SK-N-SH (cell line): ENCODE results near the gene CRTC1. TPM values are rescaled to one million over a fixed set of nuclear protein-coding genes. Genes with fewer than 3 reads are reported as not detected.

Experiments used
- CTCF ChIA-PET: fragments of 300-600, 350-600 bp; formaldehyde crosslinking; extraction: SDS; loops from one replicate; lab custom pipeline; 2021; lab: Yijun Ruan, JAX
- POLR2A ChIA-PET: fragments of 350-600 bp; sonication (Branson Sonifier 250); formaldehyde crosslinking; extraction: SDS; loops from one replicate; lab custom pipeline; 2020; ENCODE audit warnings: antibody characterized with exemption, inconsistent platforms; lab: Yijun Ruan, JAX
- DNase-seq: peaks from one replicate; pipeline ENCODE4 v3.0.0; 2012
- H2AFZ ChIP-seq: fragments of 200-600 bp; sonication (generic); 2 replicates; pipeline ENCODE4 v1.8.1; 2016; ENCODE audit warnings: antibody characterized with exemption, mild to moderate bottlenecking, low read depth
- H3F3A ChIP-seq: fragments of 200-600 bp; sonication (generic); replicated peaks from 2 replicates; pipeline ENCODE3; 2016; ENCODE audit warnings: antibody characterized with exemption, mild to moderate bottlenecking; ENCODE audit not compliant: insufficient read depth
- H3K27ac ChIP-seq, 2 experiments: fragments of 200-500 bp in 1 of 2; fragments of 200-600 bp in 1 of 2; sonication (Bioruptor generic) in 1 of 2; sonication (generic), shearing (Covaris generic) in 1 of 2; 2 replicates each; pipeline versions ENCODE4 v1.5.1 to v1.6.1; 2014 to 2016; ENCODE audit warnings: low read depth in 2 of 2, inconsistent platforms in 1 of 2, low read length in 1 of 2, mild to moderate bottlenecking in 1 of 2, mixed read lengths in 1 of 2
- H3K27me3 ChIP-seq: fragments of 200-600 bp; sonication (generic), shearing (Covaris generic); 2 replicates; pipeline ENCODE4 v1.6.1; 2016; ENCODE audit warnings: mixed run types; ENCODE audit not compliant: insufficient read depth
- H3K36me3 ChIP-seq, 2 experiments: fragments of 200-500 bp in 1 of 2; fragments of 200-600 bp in 1 of 2; sonication (Bioruptor generic) in 1 of 2; sonication (generic) in 1 of 2; replicated peaks in 1 of 2; 2 replicates each; pipeline versions ENCODE3 to v1.5.1; 2014 to 2016; ENCODE audit warnings: low read length in 1 of 2, mild to moderate bottlenecking in 1 of 2; ENCODE audit not compliant: insufficient read depth in 2 of 2, control insufficient read depth in 1 of 2
- H3K4me1 ChIP-seq, 2 experiments: fragments of 200-500 bp in 1 of 2; fragments of 200-600 bp in 1 of 2; sonication (Bioruptor generic) in 1 of 2; sonication (generic), shearing (Covaris generic) in 1 of 2; 2 replicates each; pipeline versions ENCODE4 v1.5.1 to v1.6.1; 2014 to 2016; ENCODE audit warnings: low read depth in 1 of 2, low read length in 1 of 2, mixed run types in 1 of 2; ENCODE audit not compliant: insufficient read depth in 2 of 2, control insufficient read depth in 1 of 2
- H3K4me2 ChIP-seq: fragments of 200-600 bp; sonication (generic), shearing (Covaris generic); 2 replicates; pipeline ENCODE4 v1.6.1; 2017; ENCODE audit warnings: mixed run types
- H3K4me3 ChIP-seq, 2 experiments: fragments of 200-500 bp in 1 of 2; fragments of 200-600 bp in 1 of 2; sonication (Bioruptor generic) in 1 of 2; sonication (generic), shearing (Covaris generic) in 1 of 2; 2 replicates each; pipeline versions ENCODE4 v1.5.1 to v1.8.1; 2014 to 2016; ENCODE audit warnings: low read depth in 2 of 2, inconsistent platforms in 1 of 2, low read length in 1 of 2, mild to moderate bottlenecking in 1 of 2, mixed read lengths in 1 of 2, moderate library complexity in 1 of 2
- H3K79me2 ChIP-seq: fragments of 200-600 bp; sonication (generic); 2 replicates; pipeline ENCODE4 v1.8.1; 2017; ENCODE audit warnings: mild to moderate bottlenecking; ENCODE audit not compliant: insufficient read depth
- H3K9ac ChIP-seq: fragments of 200-600 bp; sonication (generic); 2 replicates; pipeline ENCODE4 v1.6.1; 2017; ENCODE audit warnings: mixed run types
- H3K9me2 ChIP-seq: fragments of 200-600 bp; sonication (generic); 2 replicates; pipeline ENCODE4 v1.6.1; 2017; ENCODE audit warnings: mixed run types
- H3K9me3 ChIP-seq: fragments of 200-600 bp; sonication (generic); 2 replicates; pipeline ENCODE4 v1.6.1; 2017; ENCODE audit warnings: mixed run types, mild to moderate bottlenecking, moderate library complexity
- H4K20me1 ChIP-seq: fragments of 200-600 bp; sonication (generic); 2 replicates; pipeline ENCODE4 v1.6.1; 2017; ENCODE audit warnings: mild to moderate bottlenecking, mixed run types; ENCODE audit not compliant: insufficient read depth
- CHD2 ChIP-seq: fragments of 150-350 bp; IDR thresholded peaks from 2 replicates; pipeline ENCODE4 v1.6.1; 2018; ENCODE audit warnings: low read length; ENCODE audit not compliant: partially characterized antibody
- GABPA ChIP-seq: IDR thresholded peaks from 2 replicates; pipeline ENCODE4 v1.4.0; 2012; ENCODE audit warnings: low read depth, mild to moderate bottlenecking
- GATA2 ChIP-seq: sonication (generic); formaldehyde crosslinking; IDR thresholded peaks from 2 replicates; pipeline ENCODE4 v1.5.0; 2020; ENCODE audit warnings: mild to moderate bottlenecking, missing genetic modification reagents
- MXI1 ChIP-seq: IDR thresholded peaks from 2 replicates; pipeline ENCODE4 v1.6.1; 2012; ENCODE audit warnings: mild to moderate bottlenecking, low read depth, low read length, improper control_type of control experiment
- RAD21 ChIP-seq: IDR thresholded peaks from 2 replicates; pipeline ENCODE4 v1.6.1; 2012; ENCODE audit warnings: mild to moderate bottlenecking, low read length
- RXRA ChIP-seq: IDR thresholded peaks from 2 replicates; pipeline ENCODE4 v1.4.0; 2012; ENCODE audit warnings: low read depth, mild to moderate bottlenecking, borderline replicate concordance
- SIN3A ChIP-seq: IDR thresholded peaks from 2 replicates; pipeline ENCODE4 v1.6.1; 2012; ENCODE audit warnings: low read depth, mild to moderate bottlenecking, low read length, moderate library complexity, borderline replicate concordance
- TAF1 ChIP-seq: IDR thresholded peaks from 2 replicates; pipeline ENCODE4 v1.6.1; 2012; ENCODE audit warnings: low read depth, mild to moderate bottlenecking, low read length, moderate library complexity, borderline replicate concordance
- TCF12 ChIP-seq: IDR thresholded peaks from 2 replicates; pipeline ENCODE4 v1.4.0; 2012
- TEAD4 ChIP-seq: IDR thresholded peaks from 2 replicates; pipeline ENCODE4 v1.4.0; 2012; ENCODE audit warnings: mild to moderate bottlenecking, borderline replicate concordance; ENCODE audit not compliant: insufficient read depth
- WGBS: methylation state at CpG from one replicate; pipeline ENCODE4 v1.1.6; 2017; ENCODE audit warnings: low lambda C conversion rate; 5-methylcytosine and 5-hydroxymethylcytosine counted together
- polyA plus RNA-seq, 3 experiments: library from polyadenylated mRNA; depleted of rRNA; stranded (reverse); fragments of >200 nt; gene quantifications; 2 replicates each; pipeline ENCODE4 v1.2.3, GENCODE V29; 2012
- TF ChIP-seq, protein P1 (sequence below): IDR thresholded peaks from 2 replicates; pipeline ENCODE4 v1.4.0; 2012; ENCODE audit warnings: low read depth, borderline replicate concordance
- TF ChIP-seq, protein P2 (sequence below): IDR thresholded peaks from 2 replicates; pipeline ENCODE4 v1.4.0; 2012; ENCODE audit warnings: low read depth, borderline replicate concordance

Gene CRTC1
- polyA plus RNA-seq, 1 of the 3 experiments (the other 2 are of a cell fraction), result 5.0 TPM

DNA sequence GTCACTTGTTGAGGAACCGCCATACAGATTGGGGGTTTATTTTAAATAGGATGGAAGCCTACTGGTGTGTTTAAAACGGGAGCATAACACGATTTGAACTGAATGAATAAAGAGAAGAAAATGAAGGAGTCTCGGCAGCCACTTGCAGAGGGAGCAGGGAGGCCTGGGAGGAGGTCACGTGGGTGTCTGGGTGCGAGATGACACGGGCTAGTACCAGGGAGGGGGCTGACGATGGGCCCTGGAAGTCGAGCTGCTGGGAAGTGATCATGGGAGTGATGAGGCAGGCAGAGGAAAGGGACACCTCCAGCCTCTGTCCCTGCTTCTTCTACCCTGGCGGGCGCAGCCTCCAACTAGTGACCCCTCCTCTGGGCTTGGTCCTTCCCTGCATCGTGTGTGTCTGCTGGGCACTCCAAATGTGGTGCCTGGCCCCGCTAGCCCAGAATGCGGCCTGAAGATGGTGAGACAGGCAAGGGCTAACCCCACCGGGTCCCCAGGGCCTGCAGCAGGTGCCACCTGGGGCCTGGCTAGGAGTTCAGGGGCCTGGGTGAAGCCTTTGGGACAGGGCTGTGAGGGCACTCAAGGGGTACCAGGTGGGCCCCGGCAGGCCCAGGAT lies 35.5 kb downstream of the CRTC1 start:
- Histone ChIP-seq H2AFZ (no peak overlapping the region), H3K4me2 (no peak overlapping the region), H3K4me1 (peaks cover 0 to 28% of the 10 kb centered on the region in 2 experiments; a peak in 1 of 4 replicates), H3K79me2 (no peaks in the 10 kb centered on the region), H3F3A (no peaks in the 10 kb centered on the region), H3K4me3 (no peak overlapping the region), H3K36me3 (peaks cover 0 to 3% of the 10 kb centered on the region in 2 experiments), H3K9me2 (no peaks in the 10 kb centered on the region), H3K27me3 (no peaks in the 10 kb centered on the region), H3K9ac (no peak overlapping the region), H3K27ac (peak overlapping the region in 1 of 2 experiments; percentile 26; a peak in 1 of 4 replicates), H4K20me1 (0 out of 2 replicates have a peak, but pooled peaks cover 14% of the 10 kb centered on the region), H3K9me3 (no peaks in the 10 kb centered on the region)
- CTCF ChIA-PET, result interaction anchor here (0.6 to 1.3 kb wide), 3 partner anchors 16 to 643 kb away, joined by 3 read pairs; no protein-coding TSS in a partner anchor
- POLR2A ChIA-PET, result no interaction called here
- TF ChIP-seq CHD2, result no peak
- TF ChIP-seq TCF12, result no peak
- TF ChIP-seq, protein P1, sequence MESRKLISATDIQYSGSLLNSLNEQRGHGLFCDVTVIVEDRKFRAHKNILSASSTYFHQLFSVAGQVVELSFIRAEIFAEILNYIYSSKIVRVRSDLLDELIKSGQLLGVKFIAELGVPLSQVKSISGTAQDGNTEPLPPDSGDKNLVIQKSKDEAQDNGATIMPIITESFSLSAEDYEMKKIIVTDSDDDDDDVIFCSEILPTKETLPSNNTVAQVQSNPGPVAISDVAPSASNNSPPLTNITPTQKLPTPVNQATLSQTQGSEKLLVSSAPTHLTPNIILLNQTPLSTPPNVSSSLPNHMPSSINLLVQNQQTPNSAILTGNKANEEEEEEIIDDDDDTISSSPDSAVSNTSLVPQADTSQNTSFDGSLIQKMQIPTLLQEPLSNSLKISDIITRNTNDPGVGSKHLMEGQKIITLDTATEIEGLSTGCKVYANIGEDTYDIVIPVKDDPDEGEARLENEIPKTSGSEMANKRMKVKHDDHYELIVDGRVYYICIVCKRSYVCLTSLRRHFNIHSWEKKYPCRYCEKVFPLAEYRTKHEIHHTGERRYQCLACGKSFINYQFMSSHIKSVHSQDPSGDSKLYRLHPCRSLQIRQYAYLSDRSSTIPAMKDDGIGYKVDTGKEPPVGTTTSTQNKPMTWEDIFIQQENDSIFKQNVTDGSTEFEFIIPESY, result no peak
- no peak for TF ChIP-seq GABPA
- no peak for TF ChIP-seq TEAD4
- TF ChIP-seq RXRA, result no peak
- no peak for TF ChIP-seq RAD21
- TF ChIP-seq SIN3A, result no peak
- no peak for TF ChIP-seq TAF1
- TF ChIP-seq MXI1, result no peak
- TF ChIP-seq, protein P2, sequence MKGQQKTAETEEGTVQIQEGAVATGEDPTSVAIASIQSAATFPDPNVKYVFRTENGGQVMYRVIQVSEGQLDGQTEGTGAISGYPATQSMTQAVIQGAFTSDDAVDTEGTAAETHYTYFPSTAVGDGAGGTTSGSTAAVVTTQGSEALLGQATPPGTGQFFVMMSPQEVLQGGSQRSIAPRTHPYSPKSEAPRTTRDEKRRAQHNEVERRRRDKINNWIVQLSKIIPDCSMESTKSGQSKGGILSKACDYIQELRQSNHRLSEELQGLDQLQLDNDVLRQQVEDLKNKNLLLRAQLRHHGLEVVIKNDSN, result no peak
- WGBS, result 87% methylated on average over 13 of the region's 16 CpGs
- no peak for DNase-seq

DNA sequence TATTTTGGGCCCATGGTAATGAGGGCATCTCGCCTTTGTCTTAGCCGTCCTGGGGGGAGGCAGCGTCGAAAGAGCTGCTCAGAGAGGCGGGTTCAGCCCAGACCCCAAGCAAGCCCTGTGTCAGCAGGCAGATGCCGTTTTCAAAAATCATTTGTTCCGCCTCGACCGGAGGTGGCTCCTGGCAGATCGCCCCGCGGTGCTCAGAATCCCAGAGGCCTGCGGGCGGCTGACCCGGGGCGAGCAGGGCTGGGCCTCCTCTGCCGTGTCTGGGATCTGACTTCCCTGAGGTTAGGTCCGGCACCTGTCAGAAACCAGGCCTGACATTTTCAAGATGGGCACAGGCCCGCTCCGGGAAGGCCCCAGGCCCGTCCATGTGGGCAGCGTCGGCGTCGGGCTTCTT lies 36.1 kb downstream of the CRTC1 start:
- WGBS, result 78% methylated on average over 6 of the region's 25 CpGs
- H3K9ac ChIP-seq, result no peak overlapping the region

More for the DNA sequence above, 36.1 kb downstream of the CRTC1 start:
- ChIA-PET CTCF (interaction anchor here (1.0 to 1.3 kb wide), 2 partner anchors 16 to 17 kb away, joined by 3 read pairs; no protein-coding TSS in a partner anchor), POLR2A (no interaction called here)
- Histone ChIP-seq H3K4me3 (no peak overlapping the region), H3K4me2 (no peak overlapping the region), H3K9me2 (no peaks in the 10 kb centered on the region), H3K27me3 (no peaks in the 10 kb centered on the region), H3K27ac (peak overlapping the region in 1 of 2 experiments; percentile 26; a peak in 2 of 4 replicates), H4K20me1 (0 out of 2 replicates have a peak, but pooled peaks cover 14% of the 10 kb centered on the region), H3K9me3 (no peaks in the 10 kb centered on the region), H3K36me3 (peaks cover 0 to 3% of the 10 kb centered on the region in 2 experiments), H3K4me1 (peaks cover 0 to 31% of the 10 kb centered on the region in 2 experiments; a peak in 1 of 4 replicates), H2AFZ (no peak overlapping the region), H3F3A (no peaks in the 10 kb centered on the region), H3K79me2 (no peaks in the 10 kb centered on the region)
- no peak for TF ChIP-seq TAF1
- peak; percentile 29; the same call in 1 of the 2 replicates for TF ChIP-seq GATA2 (CRISPR knock-in tag)
- DNase-seq, result peak; percentile 80
